Measurements from ENCODE around the gene VIPAS39. TPM values are rescaled to one million over a fixed set of nuclear protein-coding genes. Genes with fewer than 3 reads are reported as not detected.

Gene VIPAS39
- total and polyA plus RNA-seq, 2 of the 13 experiments (the other 11 are each of a cell fraction or from before 2014, with no cell fraction given) = 13.3 to 21.5 TPM

DNA sequence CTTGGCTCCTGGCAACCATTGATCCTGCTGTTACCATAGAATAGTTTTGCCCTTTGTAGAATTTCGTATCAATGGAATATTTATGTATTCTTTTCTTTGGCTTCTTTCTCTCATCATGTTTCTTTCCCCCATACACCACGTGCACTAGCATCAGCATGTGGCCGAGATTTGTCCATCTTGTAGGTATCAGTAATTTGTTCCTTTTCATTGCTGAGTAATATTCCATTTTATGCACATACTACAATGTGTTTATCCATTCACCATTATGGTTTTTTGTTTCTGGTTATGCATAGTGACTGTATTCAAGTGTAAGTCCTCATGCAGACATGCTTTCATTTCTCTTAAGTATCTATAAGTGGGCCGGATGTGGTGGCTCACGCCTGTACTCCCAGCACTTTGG is 45.7 kb upstream of the VIPAS39 start:
- H3K4me1 ChIP-seq (ENCODE audit: insufficient read depth, low read length) = peaks cover 71% of the 10 kb centered on the region
- WGBS (ENCODE audit: low lambda C conversion rate) = over 99% methylated on average over 5 of the region's 5 CpGs
- no peaks in the 10 kb centered on the region for H3K9me3 ChIP-seq (ENCODE audit: low read length)
- CTCF ChIA-PET (ENCODE audit: low intra/inter-chr PET ratio, low total read pairs) = no interaction called here
- H3K27me3 ChIP-seq (ENCODE audit: control insufficient read depth in 1 of 2, insufficient read depth in 2 of 2, low read length in 2 of 2) = no peaks in the 10 kb centered on the region; a peak in 1 of 5 replicates
- H3K36me3 ChIP-seq (replicated peaks in 1 of 2; ENCODE audit: control insufficient read depth in 1 of 2, insufficient read depth in 2 of 2, low read length in 2 of 2) = no peaks in the 10 kb centered on the region
- no peak overlapping the region for H3K4me3 ChIP-seq (replicated peaks in 1 of 3; ENCODE audit: insufficient read depth in 1 of 3, low read depth in 2 of 3, low read length in 3 of 3)
- no peaks in the 10 kb centered on the region for H4K20me1 ChIP-seq (ENCODE audit: insufficient read depth, low read length)
- H3K27ac ChIP-seq (ENCODE audit: extremely low read length, insufficient read depth, low read length) = peak overlapping the region; percentile 92
- POLR2A ChIA-PET = no interaction called here
- no peak overlapping the region for H3K4me2 ChIP-seq (ENCODE audit: low read depth, low read length)
- ATAC-seq = no peak
- in situ Hi-C loops (cut with HindIII; ENCODE audit: extremely low pct_ligation_motif_present, low pct_unique_long_range_greater_than_20kb) = no loop called here
- no peak for DNase-seq (ENCODE audit: low spot score)
- no peak overlapping the region for H2AFZ ChIP-seq (ENCODE audit: low read length)
- H3K9ac ChIP-seq (ENCODE audit: insufficient read depth, low read depth, low read length) = no peak overlapping the region
- BruUV-seq (replicated peaks) = no TSS peak
- no peak for FAIRE-seq
- intact Hi-C loops (cut with micrococcal nuclease; ENCODE audit: unreplicated experiment) = loop anchor here (5.0 kb wide), 1 partner anchor 541 kb away; no protein-coding TSS in a partner anchor
- peaks cover 1% of the 10 kb centered on the region for H3K79me2 ChIP-seq (ENCODE audit: insufficient read depth, low read length)
- TF ChIP-seq ZNF251 (CRISPR knock-in tag; IDR thresholded peaks at IDR 0.05) (no peak), NFE2L1 (CRISPR knock-in tag; IDR thresholded peaks at IDR 0.05; ENCODE audit: borderline replicate concordance) (no peak), ISL2 (CRISPR knock-in tag; IDR thresholded peaks at IDR 0.05) (no peak), ZNF329 (CRISPR knock-in tag; IDR thresholded peaks at IDR 0.05; ENCODE audit: low read depth) (no peak), ZFP36 (IDR thresholded peaks at IDR 0.05; ENCODE audit: borderline replicate concordance, low read depth, low read length, partially characterized antibody) (no peak), KDM1A (CRISPR knock-in tag; IDR thresholded peaks at IDR 0.05) (no peak), ZNF292 (CRISPR knock-in tag; IDR thresholded peaks at IDR 0.05; ENCODE audit: borderline replicate concordance, low read depth) (no peak), ZNF746 (CRISPR knock-in tag; IDR thresholded peaks at IDR 0.05) (no peak), ZBTB37 (CRISPR knock-in tag; IDR thresholded peaks at IDR 0.05) (no peak), NFYB (CRISPR knock-in tag; IDR thresholded peaks at IDR 0.05) (no peak), ZNF496 (CRISPR knock-in tag; IDR thresholded peaks at IDR 0.05; ENCODE audit: insufficient replicate concordance) (no peak), ZNF510 (CRISPR knock-in tag; IDR thresholded peaks at IDR 0.05; ENCODE audit: low read depth) (no peak)
- TF ChIP-seq, protein P1, sequence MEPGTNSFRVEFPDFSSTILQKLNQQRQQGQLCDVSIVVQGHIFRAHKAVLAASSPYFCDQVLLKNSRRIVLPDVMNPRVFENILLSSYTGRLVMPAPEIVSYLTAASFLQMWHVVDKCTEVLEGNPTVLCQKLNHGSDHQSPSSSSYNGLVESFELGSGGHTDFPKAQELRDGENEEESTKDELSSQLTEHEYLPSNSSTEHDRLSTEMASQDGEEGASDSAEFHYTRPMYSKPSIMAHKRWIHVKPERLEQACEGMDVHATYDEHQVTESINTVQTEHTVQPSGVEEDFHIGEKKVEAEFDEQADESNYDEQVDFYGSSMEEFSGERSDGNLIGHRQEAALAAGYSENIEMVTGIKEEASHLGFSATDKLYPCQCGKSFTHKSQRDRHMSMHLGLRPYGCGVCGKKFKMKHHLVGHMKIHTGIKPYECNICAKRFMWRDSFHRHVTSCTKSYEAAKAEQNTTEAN (CRISPR knock-in tag; conservative IDR thresholded peaks at IDR 0.05) = no peak
- TF ChIP-seq, protein P2, sequence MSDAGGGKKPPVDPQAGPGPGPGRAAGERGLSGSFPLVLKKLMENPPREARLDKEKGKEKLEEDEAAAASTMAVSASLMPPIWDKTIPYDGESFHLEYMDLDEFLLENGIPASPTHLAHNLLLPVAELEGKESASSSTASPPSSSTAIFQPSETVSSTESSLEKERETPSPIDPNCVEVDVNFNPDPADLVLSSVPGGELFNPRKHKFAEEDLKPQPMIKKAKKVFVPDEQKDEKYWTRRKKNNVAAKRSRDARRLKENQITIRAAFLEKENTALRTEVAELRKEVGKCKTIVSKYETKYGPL (CRISPR knock-in tag; IDR thresholded peaks at IDR 0.05) = no peak
- TF ChIP-seq, protein P3, sequence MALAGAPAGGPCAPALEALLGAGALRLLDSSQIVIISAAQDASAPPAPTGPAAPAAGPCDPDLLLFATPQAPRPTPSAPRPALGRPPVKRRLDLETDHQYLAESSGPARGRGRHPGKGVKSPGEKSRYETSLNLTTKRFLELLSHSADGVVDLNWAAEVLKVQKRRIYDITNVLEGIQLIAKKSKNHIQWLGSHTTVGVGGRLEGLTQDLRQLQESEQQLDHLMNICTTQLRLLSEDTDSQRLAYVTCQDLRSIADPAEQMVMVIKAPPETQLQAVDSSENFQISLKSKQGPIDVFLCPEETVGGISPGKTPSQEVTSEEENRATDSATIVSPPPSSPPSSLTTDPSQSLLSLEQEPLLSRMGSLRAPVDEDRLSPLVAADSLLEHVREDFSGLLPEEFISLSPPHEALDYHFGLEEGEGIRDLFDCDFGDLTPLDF (CRISPR knock-in tag; IDR thresholded peaks at IDR 0.05) = no peak
- TF ChIP-seq, protein P4, sequence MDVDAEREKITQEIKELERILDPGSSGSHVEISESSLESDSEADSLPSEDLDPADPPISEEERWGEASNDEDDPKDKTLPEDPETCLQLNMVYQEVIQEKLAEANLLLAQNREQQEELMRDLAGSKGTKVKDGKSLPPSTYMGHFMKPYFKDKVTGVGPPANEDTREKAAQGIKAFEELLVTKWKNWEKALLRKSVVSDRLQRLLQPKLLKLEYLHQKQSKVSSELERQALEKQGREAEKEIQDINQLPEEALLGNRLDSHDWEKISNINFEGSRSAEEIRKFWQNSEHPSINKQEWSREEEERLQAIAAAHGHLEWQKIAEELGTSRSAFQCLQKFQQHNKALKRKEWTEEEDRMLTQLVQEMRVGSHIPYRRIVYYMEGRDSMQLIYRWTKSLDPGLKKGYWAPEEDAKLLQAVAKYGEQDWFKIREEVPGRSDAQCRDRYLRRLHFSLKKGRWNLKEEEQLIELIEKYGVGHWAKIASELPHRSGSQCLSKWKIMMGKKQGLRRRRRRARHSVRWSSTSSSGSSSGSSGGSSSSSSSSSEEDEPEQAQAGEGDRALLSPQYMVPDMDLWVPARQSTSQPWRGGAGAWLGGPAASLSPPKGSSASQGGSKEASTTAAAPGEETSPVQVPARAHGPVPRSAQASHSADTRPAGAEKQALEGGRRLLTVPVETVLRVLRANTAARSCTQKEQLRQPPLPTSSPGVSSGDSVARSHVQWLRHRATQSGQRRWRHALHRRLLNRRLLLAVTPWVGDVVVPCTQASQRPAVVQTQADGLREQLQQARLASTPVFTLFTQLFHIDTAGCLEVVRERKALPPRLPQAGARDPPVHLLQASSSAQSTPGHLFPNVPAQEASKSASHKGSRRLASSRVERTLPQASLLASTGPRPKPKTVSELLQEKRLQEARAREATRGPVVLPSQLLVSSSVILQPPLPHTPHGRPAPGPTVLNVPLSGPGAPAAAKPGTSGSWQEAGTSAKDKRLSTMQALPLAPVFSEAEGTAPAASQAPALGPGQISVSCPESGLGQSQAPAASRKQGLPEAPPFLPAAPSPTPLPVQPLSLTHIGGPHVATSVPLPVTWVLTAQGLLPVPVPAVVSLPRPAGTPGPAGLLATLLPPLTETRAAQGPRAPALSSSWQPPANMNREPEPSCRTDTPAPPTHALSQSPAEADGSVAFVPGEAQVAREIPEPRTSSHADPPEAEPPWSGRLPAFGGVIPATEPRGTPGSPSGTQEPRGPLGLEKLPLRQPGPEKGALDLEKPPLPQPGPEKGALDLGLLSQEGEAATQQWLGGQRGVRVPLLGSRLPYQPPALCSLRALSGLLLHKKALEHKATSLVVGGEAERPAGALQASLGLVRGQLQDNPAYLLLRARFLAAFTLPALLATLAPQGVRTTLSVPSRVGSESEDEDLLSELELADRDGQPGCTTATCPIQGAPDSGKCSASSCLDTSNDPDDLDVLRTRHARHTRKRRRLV (CRISPR knock-in tag; IDR thresholded peaks at IDR 0.05) = no peak
